Stimulated activated CD4-positive, alpha-beta T cell treated with anti-CD3 and anti-CD28 coated beads, Interleukin-2, amount 100 ng/mL, for 4 hours (primary cell): ENCODE results near the gene VPS26A.

Experiments
- DNase-seq: peaks from one replicate; pipeline ENCODE4 v3.0.0-alpha.2; 2020; ENCODE audit warnings: low read depth

The VPS26A gene

DNA sequence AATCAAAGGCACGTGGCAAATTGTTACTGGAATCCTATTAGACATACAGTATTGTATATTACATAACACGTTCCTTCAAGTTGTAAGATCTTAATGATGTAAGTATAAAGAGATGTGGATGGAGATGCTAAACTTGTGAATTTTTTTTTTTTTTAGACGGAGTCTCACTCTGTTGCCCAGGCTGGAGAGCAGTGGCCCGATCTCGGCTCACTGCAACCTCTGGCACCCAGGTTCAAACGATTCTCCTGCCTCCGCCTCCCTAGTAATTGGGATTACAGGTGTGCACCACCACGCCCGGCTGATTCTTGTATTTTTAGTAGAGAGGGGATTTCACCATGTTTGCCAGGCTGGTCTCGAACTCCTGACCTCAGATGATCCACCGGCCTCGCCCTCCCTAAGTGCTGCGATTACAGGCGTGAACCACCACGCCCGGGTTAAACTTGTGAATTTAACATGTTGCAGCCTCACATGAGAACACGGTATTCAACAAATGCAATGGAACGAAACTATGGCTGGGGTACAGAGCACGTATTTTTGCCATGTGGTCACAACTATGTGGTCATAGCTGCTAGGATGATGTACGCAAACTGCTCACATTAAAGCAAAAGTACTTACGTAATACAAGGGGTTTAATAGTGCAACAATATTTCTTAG lies 55.2 kb downstream of the VPS26A start:
- DNase-seq: no peak

DNA sequence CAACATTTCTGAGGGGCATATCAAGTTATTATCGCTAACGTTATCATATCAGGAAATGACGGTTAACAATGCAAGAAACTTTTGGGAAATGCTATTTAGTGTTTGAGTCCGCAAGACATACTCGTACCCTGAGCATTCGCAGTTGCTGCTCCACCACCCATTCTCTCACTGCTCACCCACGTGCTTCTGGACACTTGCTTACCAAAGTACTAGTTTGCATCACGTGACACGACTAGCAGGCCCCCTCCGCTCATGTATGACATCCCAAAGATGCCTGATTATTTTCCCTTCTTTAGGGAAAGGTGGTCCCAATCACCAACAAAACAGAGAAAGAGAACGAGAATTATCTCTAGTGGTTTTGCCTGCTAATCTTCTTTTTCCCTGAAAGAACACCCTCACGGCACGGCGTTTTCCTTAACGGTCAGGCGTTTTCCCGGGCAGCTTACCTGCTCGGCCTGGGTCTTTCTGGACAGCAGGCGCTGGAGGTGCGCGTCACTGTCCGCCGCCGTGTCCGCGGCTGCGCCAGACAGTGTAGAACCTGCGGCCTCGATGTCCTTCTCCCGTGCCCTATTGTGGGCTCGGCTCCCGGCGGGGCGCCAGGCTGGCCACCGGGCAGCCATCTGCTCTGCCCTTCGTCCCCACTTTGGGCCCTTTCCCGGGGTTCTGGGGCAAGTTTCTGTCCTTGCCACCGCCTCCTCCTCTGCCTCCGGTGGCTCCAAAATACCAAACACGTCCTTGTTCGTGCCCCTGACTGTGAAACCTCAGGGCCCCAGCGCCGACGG lies 56.0 kb downstream of the VPS26A start, which contains the start of gene SUPV3L1:
SUPV3L1 (plus strand) TSS at position 492 of the 782 bp plus-strand sequence; CDS start at position 550, 58 bp downstream.
- peak; percentile 81 for DNase-seq

DNA sequence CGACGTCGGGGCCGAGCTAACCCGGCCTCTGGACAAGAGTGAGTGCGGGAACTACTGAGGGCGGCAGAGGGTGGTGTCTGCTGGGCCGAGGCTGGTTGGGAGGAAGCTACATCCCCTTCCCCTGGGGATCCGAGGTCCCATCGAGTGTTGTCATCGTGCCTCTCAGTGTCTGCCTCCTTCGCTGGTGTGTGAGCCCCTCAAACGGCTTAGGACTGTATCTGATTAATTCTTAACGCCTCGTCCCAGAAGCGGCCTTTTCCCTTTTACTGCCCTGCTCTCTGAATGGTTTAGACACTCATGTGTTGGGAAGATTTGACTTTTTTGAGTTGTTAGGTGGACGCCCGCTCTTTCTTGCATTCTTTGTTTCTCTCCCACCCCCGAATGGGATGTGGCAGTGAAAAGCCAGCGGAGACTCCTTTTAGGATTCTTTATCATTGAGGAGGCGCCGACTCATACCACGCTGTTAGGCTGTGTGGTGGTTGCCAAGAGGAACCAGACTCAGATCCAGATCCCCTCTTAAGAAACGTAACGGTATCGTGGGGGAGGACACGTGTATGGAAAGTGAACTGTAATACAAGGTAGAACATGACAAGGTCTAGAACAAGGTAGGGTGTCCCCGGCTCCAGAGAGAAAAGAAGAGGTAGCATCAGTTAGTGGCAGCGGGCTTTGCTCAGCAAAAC lies 56.7 kb downstream of the VPS26A start:
- no peak for DNase-seq

DNA sequence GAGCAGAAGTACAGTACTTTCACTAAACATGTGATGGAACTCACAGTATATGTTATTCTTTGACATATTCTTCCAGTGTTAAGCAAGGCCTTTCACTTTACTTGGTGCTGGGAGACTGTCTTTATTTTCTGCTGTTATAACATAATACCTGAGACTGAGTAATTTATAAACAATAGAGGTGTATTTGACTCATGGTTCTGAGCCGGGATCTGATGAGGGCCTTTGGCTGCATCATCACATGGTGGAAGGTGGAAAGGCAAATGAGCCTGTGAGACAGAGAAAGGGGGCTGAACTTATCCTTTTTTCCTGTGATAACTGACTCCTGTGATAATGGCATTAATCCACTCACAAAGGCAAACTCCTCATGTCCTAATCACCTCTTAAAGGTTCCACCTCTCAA lies 57.5 kb downstream of the VPS26A start:
- no peak for DNase-seq

DNA sequence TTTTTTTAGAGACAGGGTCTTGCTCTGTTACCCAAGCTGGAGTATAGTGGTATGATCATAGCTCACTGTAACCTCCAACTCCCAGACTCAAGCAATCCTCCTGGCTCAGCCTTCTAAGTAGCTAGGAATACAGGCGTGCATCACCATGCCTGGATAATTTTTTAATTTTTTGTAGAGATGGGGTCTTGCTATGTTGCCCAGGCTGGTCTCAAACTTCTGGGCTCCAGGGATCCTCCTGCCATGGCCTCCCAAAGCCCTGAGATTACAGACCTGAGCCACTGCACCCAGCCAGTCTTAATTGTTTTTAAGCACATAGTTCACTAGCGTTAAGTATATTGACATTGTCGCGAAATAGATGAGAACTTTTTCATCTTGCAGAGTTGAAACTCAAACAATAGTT lies 58.0 kb downstream of the VPS26A start:
- no peak for DNase-seq

DNA sequence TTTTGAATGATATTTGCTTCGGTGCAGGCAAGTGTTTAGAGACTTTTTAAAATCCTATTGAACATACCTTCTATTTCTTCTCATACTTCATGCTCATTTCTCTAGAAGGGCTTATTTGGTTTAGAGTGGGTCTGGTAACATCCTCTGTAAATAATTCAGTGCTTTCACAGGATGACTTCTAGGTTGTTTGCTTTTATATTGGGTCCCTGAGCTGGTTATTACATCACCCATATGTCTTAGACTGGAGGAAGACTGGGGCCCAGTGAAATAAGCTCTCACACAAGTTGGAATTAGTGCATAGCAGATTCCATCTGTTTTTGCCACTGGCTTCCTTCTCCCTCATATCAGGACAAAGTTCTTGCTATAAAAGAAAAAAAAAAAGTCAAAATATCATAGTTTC lies 62.5 kb downstream of the VPS26A start:
- DNase-seq: no peak

DNA sequence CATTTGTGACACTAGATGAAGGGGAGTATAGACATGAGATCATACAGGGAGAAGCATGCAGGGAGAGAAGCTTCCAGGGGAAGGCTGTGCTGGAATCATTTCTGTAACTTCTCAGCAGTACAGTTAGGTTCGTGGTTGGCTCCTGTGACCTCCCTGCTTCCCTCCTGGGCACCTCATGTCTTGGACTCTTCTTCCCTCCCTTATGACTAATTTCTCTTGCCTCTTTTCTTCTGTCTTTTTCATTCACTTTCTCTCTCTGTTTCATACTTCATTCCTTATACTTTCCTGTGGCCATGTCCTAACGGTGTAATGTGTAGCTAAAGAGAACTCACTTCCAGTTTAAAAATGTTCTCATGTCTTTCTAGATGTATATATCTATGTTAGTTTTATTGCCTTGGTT lies 77.1 kb downstream of the VPS26A start:
- DNase-seq: no peak

DNA sequence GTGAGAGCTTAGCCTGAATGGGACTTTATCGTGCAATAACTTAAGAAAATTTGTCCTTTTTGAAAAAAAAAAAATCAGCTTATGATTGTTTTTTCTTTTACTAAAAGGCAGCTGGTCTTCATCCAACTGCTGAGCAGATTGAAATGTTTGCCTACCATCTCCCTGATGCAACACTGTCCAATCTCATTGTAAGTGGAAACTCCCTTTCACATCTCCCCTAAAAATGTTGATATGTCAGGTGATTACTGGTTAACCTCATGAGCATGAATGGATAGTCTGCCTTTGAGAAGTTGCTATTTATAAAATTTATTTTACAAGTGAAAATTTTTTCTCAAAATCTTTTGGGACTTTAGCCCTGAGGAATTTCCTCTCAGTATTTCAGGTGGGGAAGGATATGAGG lies 78.4 kb downstream of the VPS26A start:
- no peak for DNase-seq

DNA sequence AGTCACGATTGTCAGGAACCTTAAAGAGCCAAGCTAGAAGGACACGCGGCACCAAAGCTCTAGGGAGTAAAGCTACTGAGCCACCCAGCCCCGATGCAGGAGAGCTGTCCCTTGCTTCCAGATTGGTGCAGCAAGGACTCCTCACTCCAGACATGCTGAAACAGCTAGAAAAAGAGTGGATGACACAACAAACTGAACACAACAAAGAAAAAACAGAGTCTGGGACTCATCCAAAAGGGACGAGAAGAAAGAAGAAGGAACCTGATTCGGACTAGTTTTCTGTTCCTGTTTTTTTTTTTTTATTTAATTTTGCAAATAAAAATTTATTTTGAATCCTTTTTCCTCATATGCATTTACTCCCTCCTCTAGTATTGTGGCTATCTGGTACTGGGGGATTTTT lies 84.8 kb downstream of the VPS26A start:
- no peak for DNase-seq

DNA sequence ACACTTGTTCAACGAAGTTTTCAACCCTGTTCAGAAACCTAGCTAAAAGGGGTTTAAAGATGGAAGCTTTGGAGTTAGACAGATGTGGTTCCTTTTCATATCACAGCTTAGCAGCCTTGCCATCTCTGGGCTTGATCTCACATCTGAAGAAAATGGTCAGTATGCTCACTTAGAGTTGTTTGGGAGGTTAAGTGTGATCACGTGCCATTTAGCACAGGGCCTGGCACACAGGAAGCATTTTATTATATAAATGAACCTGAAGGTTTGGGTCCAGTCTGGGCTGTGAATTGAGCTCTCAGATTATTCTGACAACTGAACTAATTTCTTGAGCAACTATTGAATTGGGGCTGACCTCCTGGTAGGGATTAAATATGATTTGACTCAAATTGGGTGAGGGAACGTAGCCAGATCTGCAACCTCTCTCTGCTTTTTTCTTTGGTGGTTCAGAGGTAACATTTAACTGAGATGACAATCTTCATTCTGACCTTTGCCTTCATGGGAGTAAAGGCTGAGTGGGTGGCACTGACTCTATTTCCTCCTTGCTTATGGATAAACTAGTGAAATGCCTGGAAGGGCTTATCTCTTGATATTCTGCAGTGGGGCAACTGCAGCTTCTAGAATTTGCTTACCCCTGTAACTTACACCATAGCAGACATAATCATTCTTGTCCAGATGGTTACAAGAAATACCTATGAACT lies 86.0 kb downstream of the VPS26A start:
- no peak for DNase-seq

DNA sequence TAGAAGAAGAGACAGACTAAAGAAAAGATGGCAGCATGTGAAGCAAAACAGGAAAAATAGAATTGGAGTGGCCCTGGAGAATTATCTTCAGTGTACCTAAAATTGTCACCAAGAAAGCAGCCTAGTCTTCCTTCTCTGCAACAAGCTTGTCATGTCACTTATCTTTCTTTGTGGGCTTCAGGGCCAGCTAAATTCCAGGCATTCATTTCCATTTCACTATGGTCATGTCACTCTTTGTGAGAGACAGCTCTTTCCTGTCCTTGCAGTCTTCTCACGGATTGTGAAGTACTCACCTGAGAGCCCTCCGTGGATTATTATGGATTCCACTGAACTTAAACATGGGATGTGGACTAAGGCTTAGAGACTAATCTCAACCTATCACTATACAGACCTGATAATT lies 87.1 kb downstream of the VPS26A start:
- DNase-seq: no peak

DNA sequence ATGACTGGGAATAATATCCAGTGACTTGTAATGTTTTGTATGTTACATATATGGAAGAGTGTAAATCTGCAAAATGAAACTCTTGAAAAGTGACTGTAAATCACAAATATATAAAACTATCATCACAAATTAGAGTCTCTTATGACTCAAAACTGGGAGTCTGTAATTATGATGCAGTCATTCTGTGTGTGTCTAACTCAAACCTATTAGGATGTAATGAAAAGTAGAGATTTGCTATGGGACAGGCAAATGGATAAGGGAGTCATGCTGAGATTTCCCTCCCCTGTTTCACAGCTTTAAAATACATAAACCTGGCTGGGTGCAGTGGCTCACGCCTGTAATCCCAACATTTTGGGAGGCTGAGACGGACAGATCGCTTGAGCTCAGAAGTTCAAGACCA lies 87.5 kb downstream of the VPS26A start:
- no peak for DNase-seq

DNA sequence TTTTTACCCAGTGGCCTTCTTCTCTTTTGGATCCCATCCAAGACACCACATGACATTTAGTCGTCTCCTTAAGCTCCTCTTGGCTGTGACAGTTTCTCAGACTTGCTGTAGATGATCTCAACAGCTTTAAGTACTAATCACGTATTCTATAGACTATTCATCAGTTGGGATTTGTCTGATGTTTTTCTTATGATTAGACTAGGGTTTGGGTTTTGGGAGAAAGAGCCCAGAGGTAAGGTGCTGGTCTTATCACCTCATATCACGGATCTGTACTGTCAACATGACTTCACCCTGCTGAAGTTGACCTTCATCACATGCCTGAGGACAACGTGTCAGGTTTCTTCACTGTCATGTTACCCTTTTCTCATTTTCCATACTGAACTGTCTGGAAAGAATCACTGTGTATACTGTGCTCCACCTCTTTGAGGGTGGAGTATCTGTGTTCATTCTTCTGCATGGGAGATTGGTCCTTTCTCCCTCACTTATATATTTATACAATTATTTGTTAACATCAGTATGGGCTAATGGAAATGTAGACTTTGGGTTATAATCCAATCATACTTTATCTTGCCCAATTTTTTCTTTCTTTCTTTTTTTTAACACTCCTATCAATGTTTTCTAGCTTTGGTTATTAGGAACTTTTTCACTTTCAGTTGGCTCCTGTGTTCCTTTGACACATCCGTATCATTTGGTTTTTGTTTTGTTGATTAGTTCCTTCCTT lies 89.8 kb downstream of the VPS26A start:
- no peak for DNase-seq

DNA sequence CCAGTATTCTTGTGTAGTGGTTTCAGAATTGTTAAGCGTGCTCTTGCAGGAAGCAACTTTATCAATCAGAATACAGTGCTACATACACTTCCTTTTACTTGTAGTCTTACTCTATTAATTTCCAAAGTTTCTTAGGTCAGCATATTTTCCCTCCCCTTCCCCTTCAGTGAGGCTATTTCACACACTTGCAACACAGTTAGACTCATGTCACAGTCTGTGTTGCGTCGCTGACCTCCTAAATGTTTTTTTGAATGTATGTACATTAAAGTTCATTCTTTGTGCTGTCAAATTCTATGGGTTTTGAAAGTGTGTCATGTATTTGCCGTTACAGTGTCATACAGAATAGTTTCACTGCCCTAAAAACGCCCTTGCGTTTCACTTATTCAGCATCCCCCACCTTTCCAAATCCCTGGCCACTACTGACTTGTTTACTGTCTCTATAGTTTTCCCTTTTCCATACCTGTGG lies 90.7 kb downstream of the VPS26A start:
- no peak for DNase-seq

DNA sequence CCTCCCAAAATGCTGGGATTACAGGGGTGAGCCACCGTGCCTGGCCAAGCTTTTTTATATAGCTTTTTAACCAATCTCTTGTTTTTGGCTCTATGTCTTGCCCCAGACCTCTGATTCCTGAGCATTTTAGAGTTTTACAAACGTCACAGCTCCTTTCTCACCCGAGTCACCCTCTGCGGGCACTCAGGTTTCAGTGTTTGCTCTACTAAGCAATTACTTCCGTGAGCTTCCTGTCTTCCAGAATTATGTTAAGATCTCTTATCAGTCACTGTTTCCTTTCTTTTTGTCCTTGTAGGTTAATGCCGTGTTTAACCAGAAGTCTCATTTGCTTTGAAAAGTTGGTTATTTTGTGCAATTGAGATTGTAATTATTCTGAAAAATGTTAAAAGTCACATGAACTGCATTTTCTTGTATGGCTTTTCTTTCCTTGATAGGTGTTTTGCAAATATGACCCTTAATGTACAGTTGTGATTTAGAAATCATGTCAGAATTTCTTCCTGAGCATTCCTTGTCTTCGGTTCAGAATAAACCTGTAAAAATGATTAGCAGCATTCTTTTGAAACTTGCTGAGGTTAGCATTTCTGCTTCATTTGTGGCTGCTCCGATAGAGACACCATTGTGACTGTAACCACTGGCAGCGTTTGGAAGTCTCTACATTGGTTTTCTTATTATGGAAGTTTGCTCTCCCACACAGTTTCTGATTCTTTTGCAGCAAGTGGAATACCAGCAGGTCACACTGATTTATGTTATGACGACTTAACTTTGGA lies 91.6 kb downstream of the VPS26A start:
- DNase-seq: no peak

DNA sequence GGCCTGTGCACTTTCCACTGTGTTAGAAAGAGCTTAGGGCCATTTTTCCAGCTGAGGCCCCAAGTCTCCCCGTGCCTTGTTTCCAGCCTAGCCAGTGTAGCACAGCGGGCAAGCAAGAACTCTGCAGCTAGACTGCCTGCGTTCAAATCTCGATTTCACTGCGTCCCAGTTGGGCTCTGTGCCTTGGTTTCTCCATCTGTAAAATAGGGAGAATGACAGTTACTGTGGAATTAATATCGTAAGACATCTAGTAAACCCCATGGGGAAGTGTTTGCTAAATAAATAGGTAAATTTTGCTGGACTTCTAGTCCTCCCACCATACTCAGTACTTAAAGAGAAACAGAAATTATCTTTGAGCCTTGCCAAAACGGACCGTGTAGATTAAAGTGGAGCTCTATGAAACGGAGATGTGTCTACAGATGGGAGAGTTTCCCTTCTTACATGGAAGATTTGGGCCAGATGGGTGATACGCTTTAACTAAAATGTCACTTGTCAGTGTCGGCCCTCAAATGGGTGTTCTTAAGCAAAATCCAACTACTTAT lies 92.7 kb downstream of the VPS26A start:
- no peak for DNase-seq

DNA sequence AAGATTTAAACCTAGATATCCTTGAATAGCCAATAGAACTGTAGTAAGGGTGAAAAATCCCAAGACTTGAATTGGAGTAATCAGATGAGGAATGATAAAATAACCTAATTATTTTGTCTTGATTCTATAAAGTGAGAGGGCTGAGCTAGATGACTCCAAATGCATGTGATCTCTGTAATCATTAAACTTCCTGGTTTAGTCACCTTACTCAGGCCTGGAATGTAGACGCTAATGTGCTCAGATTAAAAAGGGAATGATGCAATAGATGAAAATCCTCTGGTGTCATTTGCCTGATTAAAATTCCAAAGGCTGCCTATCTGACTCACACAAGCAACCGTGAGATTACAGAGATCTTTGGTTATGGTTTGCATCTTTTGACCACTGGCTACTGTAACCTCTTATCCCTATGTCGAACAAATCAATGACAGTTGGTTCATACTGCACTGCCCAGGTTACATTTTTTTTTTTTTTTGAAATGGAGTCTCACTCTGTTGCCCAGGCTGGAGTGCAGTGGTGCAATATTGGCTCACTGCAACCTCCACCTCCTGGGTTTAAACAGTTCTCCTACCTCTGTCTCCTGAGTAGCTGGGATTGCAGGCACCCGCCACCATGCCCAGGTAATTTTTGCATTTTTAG lies 93.3 kb downstream of the VPS26A start:
- no peak for DNase-seq

DNA sequence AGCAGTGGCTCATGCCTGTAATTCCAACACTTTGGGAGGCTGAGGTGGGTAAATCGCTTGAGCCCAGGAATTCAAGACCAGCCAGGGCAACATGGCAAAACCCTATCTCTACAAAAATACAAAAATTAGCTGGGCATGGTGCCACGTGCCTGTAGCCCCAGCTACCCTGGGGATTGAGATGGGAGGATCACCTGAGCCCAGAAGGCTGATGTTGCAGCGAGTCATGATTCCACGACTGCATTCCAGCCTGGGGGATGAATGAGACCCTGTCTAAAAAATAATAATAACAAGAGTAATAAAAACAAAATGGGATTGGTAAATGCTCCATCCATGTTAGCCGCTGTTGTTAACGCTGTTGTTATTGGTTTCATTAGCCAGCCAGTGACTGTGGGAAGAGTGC lies 94.9 kb downstream of the VPS26A start:
- no peak for DNase-seq

DNA sequence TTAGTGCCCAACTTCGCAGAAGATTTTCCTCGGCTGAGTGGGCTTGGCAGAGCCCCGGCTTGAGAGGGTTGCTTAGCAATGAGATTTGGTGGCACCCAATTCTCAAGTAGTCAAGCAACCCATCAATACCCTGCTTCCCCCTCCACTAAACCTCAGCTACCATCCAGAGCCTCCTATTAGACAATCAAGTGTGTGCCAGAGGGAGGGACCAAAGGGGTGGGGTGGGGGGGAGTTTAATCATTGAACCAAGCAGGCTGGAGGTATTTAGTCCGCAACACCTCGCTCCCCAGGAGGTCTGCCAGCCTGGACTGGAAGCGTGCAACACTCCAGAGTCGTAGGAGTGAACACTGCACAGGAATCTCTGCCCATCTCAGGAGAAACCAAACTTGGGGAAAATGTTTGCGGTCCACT lies 96.1 kb downstream of the VPS26A start, which contains the start of gene HKDC1:
HKDC1 (plus strand) TSS at position 292 of the 411 bp plus-strand sequence; CDS start at position 396, 104 bp downstream.
- DNase-seq: no peak

DNA sequence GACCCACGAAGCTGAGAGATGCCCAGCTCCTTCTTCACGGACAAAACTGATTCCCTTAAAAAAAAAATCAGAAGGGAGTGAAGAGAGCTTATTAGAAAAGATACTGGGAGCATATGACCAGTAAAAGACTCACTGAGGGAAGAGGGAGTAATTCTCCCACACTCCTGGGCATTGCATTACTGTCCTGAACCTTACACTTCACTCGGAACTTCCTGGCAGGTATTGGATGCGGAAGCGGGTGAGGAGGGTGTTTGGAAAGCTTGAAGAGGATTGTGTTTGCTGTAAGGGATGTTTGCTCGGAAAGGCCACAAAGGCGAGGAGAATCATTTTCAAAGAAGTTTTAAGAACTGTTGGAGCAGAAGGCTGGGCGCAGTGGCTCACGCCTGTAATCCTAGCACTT lies 96.5 kb downstream of the VPS26A start:
- no peak for DNase-seq
